NCI-H446 (cell line): ENCODE data around the gene SMAGP.
"Not testable (repeated sequence)": the region's sequence is repeated elsewhere in the genome, so short reads cannot be mapped to it uniquely, and the experiment has no call there.

Experiments used
- DNase-seq, 2 experiments: peaks; one replicate each; lab custom pipeline; 2025; lab: John Stamatoyannopoulos, UW

Gene SMAGP

GRCh38 chr12:51224625-51225024 is 45.6 kb downstream of the SMAGP start:
- no peak for DNase-seq

GRCh38 chr12:51222461-51222860 is 47.8 kb downstream of the SMAGP start:
- DNase-seq: no peak

- not testable (repeated sequence) for DNase-seq
These were observed 50.4 kb downstream of the SMAGP start for GRCh38 chr12:51219857-51220256.

GRCh38 chr12:51219322-51219721 is 50.9 kb downstream of the SMAGP start:
- no peak for DNase-seq

- no peak for DNase-seq
These were observed 51.5 kb downstream of the SMAGP start for GRCh38 chr12:51218607-51219161.

- peak; percentile 69 to 81 for DNase-seq
These were observed 52.1 kb downstream of the SMAGP start, which contains the start of gene POU6F1 for GRCh38 chr12:51217968-51218606. TSS of gene POU6F1 (minus strand) at chr12:51218062. CDS start at chr12:51206836, 11,226 bp downstream.

GRCh38 chr12:51217133-51217967 is 52.9 kb downstream of the SMAGP start:
- peak in 1 of 2 experiments; percentile 47 for DNase-seq

- no peak for DNase-seq
These were observed 53.6 kb downstream of the SMAGP start for GRCh38 chr12:51216642-51217041.

GRCh38 chr12:51214895-51215294 is 55.3 kb downstream of the SMAGP start:
- DNase-seq: no peak

- no peak for DNase-seq
These were observed 59.4 kb downstream of the SMAGP start for GRCh38 chr12:51210690-51211395.

- DNase-seq: no peak
These were observed 61.0 kb downstream of the SMAGP start for GRCh38 chr12:51209259-51209658.

GRCh38 chr12:51208016-51208660 is 62.1 kb downstream of the SMAGP start:
- no peak for DNase-seq

- no peak for DNase-seq
These were observed 64.9 kb downstream of the SMAGP start for GRCh38 chr12:51205350-51205749.

GRCh38 chr12:51202718-51203117 is 67.5 kb downstream of the SMAGP start:
- no peak for DNase-seq

GRCh38 chr12:51200806-51201205 is 69.4 kb downstream of the SMAGP start:
- no peak for DNase-seq

GRCh38 chr12:51200156-51200555 is 70.1 kb downstream of the SMAGP start:
- no peak for DNase-seq

- no peak for DNase-seq
These were observed 70.8 kb downstream of the SMAGP start for GRCh38 chr12:51199366-51199945.

GRCh38 chr12:51198568-51199365 is 71.4 kb downstream of the SMAGP start:
- DNase-seq: no peak

- no peak for DNase-seq
These were observed 72.3 kb downstream of the SMAGP start for GRCh38 chr12:51197736-51198567.

GRCh38 chr12:51196547-51196946 is 73.7 kb downstream of the SMAGP start:
- DNase-seq: no peak
